ENCODE data around the gene SHISA6.

The SHISA6 gene

GRCh38 chr17:11493936-11494335 lies 252.9 kb downstream of the SHISA6 start:
- TF ChIP-seq CTCF (conservative IDR thresholded peaks at IDR 0.05; ENCODE audit: control insufficient read depth, insufficient read depth, low read depth, low read length) = no peak
- no peak for DNase-seq (ENCODE audit: low read depth)
- no peak overlapping the region for H3K4me3 ChIP-seq (ENCODE audit: control insufficient read depth, low read depth, low read length)

- no peak overlapping the region for H3K4me3 ChIP-seq (ENCODE audit: control insufficient read depth, low read depth, low read length)
- TF ChIP-seq CTCF (conservative IDR thresholded peaks at IDR 0.05; ENCODE audit: control insufficient read depth, insufficient read depth, low read depth, low read length) = no peak
- no peak for DNase-seq (ENCODE audit: low read depth)
Observed at GRCh38 chr17:11495613-11496012, 254.6 kb downstream of the SHISA6 start.

GRCh38 chr17:11499881-11500280 lies 258.9 kb downstream of the SHISA6 start:
- DNase-seq (ENCODE audit: low read depth) = no peak
- no peak for TF ChIP-seq CTCF (conservative IDR thresholded peaks at IDR 0.05; ENCODE audit: control insufficient read depth, insufficient read depth, low read depth, low read length)
- no peak overlapping the region for H3K4me3 ChIP-seq (ENCODE audit: control insufficient read depth, low read depth, low read length)

- no peak for TF ChIP-seq CTCF (conservative IDR thresholded peaks at IDR 0.05; ENCODE audit: control insufficient read depth, insufficient read depth, low read depth, low read length)
- no peak overlapping the region for H3K4me3 ChIP-seq (ENCODE audit: control insufficient read depth, low read depth, low read length)
- no peak for DNase-seq (ENCODE audit: low read depth)
Observed at GRCh38 chr17:11503308-11504035, 262.5 kb downstream of the SHISA6 start.

GRCh38 chr17:11506635-11507034 lies 265.6 kb downstream of the SHISA6 start:
- no peak overlapping the region for H3K4me3 ChIP-seq (ENCODE audit: control insufficient read depth, low read depth, low read length)
- TF ChIP-seq CTCF (conservative IDR thresholded peaks at IDR 0.05; ENCODE audit: control insufficient read depth, insufficient read depth, low read depth, low read length) = no peak
- DNase-seq (ENCODE audit: low read depth) = no peak

GRCh38 chr17:11511696-11512095 lies 270.7 kb downstream of the SHISA6 start:
- no peak for TF ChIP-seq CTCF (conservative IDR thresholded peaks at IDR 0.05; ENCODE audit: control insufficient read depth, insufficient read depth, low read depth, low read length)
- no peak for DNase-seq (ENCODE audit: low read depth)
- H3K4me3 ChIP-seq (ENCODE audit: control insufficient read depth, low read depth, low read length) = no peak overlapping the region

Data from fibroblast of mammary gland (primary cell).